Hypothalamus (tissue), 51 donors: Measurements from ENCODE around the gene NAPB.

Experiments used
- DNase-seq, 51 donors: peaks; one replicate each; lab custom pipeline; 2025; lab: John Stamatoyannopoulos, UW

Gene NAPB

DNA sequence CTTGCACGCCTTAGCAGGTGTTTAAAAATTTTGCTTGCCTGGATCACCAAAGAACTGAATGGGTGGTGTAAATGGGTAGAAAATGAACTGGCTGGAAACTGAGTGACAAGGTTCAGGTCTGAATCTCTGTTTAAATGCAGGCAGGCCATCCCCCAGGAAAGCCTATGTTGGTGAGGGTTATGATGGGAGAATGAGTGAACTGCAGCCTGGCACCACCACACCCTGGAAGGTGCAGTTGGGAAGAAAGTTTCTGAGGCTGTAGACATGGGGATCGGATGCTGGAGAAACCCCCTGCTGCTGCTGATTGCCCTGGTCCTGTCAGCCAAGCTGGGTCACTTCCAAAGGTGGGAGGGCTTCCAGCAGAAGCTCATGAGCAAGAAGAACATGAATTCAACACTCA is 18.7 kb upstream of the NAPB start:
- no peak for DNase-seq

DNA sequence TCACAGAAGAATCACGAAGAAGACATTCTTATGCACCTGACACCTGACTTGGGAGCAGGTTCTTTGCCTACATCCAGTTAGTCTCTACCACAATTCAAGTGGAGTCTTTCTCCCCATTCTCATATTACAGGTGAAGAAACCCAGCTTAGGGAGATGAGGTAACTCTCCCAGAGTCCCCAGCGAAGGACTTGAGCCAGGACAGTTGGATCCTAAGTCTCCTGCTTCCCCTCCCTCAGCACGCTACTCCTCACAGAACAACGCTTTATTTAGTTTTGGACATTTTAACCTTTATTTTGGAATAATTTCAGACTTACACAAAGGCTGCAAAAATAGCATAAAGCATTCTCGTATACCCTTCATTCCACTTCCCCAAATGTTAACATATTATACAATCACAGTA is 17.4 kb upstream of the NAPB start:
- DNase-seq = no peak

- DNase-seq = no peak
Measured at GRCh38 chr20:23437126-23437899, 16.0 kb upstream of the NAPB start.

DNA sequence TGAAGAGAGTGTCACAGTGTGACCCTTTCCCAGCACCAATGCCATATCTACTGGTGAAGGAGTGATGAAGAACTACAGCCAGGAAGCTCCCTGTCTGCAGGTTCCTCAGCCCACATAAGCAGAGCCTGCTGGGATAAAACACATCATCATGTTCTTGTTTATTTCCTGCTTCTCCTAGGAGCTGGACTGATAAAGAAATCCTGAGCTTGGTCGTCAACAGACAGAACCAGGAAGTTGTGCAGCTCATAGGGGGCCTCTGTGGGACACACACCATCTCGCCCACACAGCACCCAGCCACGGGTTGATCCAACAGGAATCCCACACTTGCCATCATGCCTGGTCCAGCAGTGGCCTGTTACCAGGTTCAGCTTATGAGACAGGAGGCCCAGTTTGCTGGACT is 15.4 kb upstream of the NAPB start:
- DNase-seq = no peak

DNA sequence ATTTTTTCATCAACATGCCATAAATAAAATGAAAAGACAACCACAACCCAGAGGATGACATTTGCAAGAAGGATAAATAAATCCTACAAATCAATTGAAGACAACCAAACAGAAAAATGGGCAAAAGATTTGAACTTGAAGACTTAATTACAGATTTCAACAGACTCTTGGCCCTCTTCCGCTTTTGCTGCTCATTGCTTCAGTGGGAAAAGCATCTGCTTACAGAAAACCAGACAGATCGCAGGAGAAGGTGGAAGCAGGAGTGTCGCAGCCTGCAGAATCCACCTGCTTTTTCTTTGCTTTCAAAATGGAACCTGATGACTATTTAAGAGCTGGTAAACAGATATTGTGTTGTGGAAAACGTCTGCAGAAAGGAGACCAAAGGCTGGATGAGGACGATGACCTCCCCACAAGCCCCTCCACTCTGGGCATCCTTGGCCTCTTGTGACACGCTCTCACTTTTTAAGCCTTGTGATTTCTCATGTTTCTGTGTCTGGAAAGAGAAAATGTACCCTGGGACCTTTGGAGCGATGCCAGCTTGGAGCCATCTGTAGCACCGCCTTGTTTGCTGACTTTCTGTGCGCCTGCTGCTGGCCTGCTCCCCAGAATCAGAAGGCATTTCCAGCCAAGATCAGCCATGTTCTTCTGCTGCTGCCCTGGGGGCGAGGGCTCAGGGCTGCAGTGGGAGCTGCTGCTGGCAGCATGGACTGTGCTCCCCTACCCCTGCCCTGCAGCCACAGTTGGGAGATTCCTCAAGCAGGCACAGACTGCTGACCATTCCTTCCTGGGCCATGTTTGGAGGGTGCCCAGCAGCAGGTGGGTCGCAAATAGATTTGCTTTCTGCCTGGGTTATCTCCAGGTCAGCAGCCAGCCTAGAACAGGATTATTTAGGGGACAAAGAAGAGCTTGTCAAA is 14.6 kb upstream of the NAPB start:
- peak in 25 of 51 donors; percentile 1 to 53 (median 24) for DNase-seq

DNA sequence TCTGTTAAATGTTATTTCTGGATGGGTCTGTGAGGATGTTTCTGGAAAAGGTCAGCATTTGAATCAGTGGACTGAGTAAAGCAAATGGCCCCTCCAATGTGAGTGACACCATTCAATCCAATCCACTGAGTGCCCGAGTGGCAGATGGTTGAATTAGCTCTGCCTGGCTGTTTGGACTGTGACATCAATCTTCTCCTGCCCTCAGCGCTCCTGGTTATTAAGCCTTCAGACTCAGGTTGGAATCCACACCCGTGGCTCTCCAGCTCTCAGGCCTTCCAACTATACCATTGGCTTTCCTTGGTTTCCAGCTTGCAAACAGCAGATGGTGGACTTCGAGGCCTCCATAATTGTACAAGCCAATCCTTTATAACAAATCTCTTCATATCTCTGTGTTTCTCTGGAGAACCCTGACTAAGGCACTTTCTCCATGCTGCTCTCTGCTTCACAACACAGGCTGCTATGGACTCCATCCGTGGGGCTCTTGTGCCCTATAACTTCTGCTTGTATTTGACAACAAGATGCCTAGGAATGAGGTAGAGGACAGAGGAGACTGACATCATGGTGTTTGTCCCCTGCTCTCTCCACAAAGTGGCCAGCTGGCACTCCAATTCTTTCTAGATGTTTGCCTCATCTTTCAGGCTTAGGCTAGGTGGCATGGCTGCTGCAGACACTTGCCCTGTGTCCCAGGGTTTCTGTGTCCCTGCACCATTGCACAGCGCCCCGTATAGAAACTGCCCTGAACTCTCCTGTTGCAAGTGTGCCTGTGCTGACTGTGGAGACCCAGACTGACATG is 13.4 kb upstream of the NAPB start:
- DNase-seq = no peak

DNA sequence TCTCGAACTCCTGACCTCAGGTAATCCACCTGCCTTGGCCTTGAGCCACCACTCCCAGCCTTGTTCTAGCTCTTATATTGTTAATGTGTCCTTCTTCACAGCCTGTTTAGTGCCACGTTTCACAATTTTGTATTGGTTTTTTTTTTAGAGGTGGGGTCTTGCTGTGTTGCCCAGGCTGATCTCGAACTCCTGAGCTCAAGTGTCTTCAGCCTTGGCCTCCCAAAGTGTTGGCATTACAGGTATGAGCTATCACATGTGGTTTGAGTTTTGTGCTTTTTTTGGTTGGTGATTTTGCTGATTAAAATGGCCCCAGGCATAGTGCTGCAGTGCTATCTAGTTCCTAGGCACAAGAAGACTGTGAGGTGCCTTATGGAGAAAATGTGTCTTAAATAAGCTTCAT is 12.3 kb upstream of the NAPB start:
- DNase-seq = no peak

DNA sequence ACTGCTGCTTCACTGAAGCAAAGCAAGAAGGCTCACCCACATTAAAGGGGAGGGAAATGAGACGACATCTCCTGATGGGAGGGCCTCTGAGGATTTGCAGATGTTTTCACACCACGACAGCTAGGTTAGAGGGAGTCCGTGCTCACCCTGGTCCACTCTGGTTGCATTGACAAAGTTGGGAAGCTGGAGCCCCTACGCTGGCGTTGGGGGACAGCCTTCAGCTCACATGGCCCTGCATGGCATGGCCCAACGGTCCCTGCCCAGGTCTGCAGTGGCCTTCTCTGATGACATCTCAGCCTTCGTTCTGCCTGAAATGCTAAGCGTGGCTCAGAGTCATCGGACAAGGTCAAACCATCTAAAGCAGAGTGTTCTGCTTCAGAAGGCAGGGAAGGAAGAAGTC is 3.8 kb upstream of the NAPB start:
- DNase-seq = no peak

- peak in 15 of 51 donors; percentile 5 to 40 (median 21) for DNase-seq
Measured at GRCh38 chr20:23419995-23420901, 1.0 kb downstream of the NAPB start.

DNA sequence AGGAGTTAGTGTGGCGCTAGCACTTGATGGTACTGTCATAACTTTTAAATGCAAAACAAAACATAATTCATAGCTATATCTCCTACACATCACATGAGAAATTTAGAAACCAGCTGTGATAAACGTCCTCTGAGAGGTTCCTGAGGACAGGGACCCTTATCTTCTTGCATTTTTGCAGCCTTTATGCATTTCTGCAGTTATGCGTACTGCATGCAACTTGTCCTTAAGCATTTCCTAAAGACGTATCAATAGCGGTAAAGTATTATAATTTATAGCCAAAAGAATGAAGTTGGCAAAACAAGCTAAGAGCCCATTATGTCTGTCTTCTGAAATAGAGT is 1.7 kb downstream of the NAPB start:
- DNase-seq = no peak

GRCh38 chr20:23417861-23418260 is 3.4 kb downstream of the NAPB start:
- DNase-seq = no peak

- DNase-seq = no peak
Measured at GRCh38 chr20:23415959-23416583, 5.2 kb downstream of the NAPB start.

DNA sequence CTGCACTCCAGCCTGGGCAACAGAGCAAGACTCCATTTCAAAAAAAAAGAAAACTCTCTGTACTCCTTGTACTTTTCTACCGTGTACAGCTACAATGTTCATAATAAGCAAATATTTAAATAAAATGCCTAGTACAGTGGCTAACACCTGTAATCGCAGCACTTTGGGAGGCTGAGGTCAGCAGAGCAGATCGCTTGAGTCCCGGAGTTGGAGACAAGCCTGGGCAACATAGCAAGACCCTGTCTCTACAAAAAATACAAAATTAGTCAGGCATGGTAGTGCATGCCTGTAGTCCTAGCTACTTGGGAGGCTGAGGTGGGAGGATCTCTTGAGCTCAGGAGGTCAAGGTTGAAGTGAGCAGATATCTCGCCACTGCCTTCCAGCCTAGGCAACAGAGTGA is 5.7 kb downstream of the NAPB start:
- DNase-seq = no peak

DNA sequence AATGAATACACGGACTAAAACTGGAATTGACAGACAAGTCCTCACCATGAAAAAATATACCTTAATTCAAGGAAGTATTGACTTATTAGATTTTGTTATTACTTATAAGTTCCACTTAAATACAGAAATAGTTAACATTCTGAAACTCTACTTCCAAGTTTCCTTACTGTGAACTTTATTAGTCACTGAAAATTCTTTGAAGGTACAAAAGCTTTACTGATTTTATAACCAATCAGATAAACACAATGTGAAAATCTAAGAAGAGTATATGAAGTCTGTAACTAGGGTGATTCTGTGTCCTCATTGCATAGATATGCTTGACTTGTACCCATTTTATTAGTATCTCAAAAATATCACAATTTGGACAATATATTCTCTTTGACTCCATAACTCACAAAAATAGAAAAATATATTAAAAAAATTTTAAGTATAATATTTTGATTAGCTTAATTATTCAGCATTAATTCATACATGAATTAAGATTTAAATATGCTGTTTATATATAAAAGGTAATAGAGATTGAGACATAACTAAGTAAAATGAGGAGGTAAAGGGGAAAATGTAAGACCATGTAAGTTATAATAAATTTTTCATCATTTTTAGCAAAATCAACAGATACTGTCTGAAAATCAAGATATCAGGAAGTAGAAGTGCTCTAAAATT is 6.6 kb downstream of the NAPB start:
- DNase-seq = no peak

- DNase-seq = no peak
Measured at GRCh38 chr20:23413862-23414422, 7.3 kb downstream of the NAPB start.

DNA sequence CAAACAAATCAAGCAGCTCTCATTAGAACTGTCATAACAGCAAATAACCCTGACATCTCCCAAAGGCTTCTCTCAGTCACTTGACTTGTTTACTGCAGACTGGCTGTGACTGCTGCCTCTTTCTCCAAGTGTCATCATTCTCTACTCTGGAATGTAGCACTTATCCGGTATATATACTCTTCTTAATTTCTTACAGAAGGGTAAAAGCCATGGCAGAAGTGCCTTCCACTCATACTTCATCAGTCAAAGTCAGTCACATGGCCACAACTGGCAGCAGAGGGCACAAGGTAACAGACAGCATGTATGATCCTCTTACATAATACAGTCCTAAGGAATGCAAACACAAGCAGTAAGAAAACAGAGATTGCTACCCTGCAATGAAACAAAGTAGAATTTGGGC is 9.3 kb downstream of the NAPB start:
- no peak for DNase-seq

DNA sequence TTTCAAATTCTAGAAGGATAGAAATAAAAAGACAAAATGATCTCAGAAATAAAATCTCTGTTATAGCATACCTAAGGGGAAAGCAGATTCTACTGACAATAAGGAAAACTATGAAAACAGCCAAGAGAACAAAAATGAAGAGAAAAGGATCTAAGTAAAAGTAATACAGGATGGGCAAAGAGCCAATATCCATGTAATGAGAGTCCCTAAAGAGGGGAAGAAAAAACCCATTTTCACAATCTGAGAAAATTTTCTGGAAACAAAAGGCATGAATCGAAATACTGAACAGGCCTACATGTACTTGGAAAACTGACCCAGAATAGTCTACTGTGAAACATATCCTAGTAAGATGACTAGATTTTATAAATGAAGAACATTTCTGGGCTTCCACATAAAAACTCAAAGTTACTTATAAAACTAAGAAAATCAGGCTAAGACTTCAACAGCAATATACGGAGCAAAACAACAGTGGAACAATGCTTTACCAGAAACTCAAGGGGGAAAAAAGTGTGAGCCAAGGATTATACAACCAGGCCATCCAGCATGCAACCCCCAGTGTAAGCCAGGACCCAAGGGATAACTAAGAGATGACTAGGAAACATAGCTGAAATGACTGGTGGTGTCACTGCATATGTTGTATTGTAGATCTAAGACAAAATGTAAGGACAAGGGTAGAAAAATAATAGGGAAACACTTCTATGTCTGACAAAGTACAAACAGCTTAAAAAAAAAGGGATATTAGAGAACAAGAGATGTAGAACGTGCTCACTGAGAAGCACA is 10.2 kb downstream of the NAPB start:
- DNase-seq = no peak

GRCh38 chr20:23409800-23410199 is 11.5 kb downstream of the NAPB start:
- no peak for DNase-seq
